ENCODE results near the gene TMPRSS4.

TMPRSS4 gene, protein sequence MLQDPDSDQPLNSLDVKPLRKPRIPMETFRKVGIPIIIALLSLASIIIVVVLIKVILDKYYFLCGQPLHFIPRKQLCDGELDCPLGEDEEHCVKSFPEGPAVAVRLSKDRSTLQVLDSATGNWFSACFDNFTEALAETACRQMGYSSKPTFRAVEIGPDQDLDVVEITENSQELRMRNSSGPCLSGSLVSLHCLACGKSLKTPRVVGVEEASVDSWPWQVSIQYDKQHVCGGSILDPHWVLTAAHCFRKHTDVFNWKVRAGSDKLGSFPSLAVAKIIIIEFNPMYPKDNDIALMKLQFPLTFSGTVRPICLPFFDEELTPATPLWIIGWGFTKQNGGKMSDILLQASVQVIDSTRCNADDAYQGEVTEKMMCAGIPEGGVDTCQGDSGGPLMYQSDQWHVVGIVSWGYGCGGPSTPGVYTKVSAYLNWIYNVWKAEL

DNA sequence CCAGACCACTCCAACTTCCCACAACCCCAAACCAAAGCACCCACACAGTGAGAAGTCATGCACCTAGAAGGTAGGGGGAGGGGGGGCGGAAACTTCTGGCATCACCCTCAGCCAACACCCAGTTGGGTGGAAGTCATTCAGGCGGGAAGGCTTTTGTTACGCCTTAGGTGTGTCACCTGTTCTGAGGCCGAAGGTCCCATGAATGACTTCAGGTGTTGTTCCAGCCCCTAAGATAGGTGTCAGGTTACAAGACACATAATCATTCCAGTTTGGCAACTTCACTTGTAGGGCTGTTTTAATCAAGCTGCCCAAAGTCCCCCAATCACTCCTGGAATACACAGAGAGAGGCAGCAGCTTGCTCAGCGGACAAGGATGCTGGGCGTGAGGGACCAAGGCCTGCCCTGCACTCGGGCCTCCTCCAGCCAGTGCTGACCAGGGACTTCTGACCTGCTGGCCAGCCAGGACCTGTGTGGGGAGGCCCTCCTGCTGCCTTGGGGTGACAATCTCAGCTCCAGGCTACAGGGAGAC, at the start of gene TMPRSS4:
TSS of gene TMPRSS4 (plus strand) at position 325 of the 528 bp plus-strand sequence. CDS start 225 bp downstream, outside the sequence.
- no peak for DNase-seq

DNA sequence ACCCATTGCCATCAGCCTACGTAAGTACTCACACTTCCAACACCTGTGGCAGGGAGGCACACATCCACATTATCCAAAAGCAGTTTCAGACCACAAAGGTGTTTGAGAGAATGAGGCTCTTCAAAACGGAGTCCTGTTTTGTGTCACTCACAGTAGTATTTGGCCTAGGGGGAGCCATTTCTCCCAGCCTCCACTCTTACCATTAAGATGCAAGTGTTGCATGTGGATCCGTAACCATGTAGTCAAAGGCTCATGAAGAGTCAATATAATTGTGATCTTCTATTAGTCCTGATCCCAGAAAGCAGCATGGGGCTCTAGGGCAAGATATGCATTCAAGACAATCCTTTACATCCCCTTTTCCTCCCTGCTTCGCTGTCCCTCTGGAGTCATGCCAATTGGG, 49.2 kb upstream of the TMPRSS4 start:
- no peak for DNase-seq

DNA sequence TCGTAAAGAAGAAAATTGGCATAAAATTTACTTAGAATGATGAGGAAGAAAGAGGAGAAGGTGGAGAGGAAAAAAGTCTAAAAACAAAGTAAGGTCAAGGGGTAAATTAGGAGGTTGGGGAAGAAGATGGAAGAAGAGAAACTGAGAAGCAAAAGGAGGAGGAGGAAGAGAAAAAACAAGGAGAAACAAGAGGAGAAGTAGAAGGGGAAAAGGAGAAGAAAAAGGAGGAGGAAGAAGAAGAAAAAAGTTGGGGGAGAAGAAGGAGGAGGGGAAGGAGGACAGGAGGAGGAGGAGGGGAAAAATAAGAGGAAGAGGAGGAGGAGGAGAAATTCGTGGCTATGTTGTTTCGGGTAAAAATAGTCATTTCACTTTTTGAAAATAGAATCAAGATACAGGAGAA, 48.3 kb upstream of the TMPRSS4 start:
- no peak for DNase-seq

DNA sequence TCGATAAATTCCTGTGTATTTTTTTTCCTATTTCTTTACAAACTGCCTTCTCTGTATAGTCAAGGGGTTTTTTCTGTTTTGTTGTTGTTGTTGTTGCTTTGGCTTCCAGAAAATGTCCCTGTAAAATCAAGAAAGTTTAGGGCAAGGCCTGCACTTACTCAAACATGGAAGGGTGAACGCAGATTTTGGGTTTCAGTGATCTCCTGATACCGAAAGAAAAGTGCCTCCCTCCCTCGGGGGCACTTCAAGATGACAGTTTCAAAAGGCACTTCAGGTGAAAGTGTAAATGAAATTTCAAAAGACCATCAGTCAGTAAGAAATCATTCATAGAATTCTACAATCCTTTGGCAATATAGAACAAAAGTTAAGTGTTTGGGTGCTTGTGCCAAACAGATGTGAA, 43.4 kb upstream of the TMPRSS4 start:
- no peak for DNase-seq

DNA sequence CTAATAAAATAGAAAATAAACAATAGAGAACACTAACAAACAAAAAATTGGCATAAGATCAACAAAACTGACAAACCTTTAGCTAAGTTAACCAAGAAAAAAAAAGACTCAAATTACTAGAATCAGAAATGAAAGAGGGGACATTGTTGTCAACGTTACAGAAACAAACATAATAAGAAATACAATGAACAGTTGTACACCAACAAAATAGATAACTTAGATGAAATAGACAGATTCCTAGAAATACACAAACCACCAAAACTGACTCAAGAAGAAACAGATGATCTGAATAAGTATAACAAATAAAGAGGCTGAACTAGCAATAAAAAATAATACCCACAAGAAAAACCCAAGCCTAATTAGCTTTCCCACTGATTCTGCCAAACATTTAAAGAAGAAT, 34.7 kb upstream of the TMPRSS4 start:
- no peak for DNase-seq

DNA sequence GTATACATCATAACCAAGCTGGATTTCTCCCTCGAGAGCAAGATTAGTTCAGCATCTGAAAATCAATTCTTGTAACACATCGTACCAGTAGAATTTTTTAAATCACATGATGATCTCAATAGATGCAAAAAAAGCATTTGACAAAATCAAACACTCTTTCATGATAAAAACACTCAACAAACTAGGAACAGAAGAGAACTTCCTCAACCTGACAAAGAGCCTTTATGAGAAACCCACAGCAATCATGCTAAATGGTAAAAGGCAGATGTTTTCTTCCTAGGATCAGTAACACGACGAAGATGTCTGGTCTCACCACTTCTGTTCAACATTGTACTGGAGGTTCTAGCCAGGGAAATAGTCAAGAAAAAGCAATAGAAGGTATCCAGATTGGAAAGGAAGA, 34.1 kb upstream of the TMPRSS4 start:
- DNase-seq = no peak

DNA sequence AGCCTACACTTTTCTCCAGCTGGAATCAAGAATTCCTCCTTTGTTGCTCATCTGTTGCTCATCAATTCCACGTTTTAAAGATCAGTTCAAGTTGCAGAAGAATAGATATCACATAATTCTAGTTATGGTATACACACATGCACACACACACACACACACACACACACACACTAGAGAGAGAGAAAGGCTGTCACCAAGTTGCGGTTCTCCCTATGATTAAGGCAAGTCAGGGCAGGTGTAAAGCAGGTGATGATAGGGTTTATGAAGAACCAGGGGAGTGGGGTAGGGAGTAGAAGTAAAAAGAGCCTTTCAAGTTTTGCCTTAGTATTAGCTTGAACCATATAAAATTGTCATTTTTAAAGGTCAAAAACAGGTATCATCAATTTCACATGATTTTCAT, 31.7 kb upstream of the TMPRSS4 start:
- no peak for DNase-seq

DNA sequence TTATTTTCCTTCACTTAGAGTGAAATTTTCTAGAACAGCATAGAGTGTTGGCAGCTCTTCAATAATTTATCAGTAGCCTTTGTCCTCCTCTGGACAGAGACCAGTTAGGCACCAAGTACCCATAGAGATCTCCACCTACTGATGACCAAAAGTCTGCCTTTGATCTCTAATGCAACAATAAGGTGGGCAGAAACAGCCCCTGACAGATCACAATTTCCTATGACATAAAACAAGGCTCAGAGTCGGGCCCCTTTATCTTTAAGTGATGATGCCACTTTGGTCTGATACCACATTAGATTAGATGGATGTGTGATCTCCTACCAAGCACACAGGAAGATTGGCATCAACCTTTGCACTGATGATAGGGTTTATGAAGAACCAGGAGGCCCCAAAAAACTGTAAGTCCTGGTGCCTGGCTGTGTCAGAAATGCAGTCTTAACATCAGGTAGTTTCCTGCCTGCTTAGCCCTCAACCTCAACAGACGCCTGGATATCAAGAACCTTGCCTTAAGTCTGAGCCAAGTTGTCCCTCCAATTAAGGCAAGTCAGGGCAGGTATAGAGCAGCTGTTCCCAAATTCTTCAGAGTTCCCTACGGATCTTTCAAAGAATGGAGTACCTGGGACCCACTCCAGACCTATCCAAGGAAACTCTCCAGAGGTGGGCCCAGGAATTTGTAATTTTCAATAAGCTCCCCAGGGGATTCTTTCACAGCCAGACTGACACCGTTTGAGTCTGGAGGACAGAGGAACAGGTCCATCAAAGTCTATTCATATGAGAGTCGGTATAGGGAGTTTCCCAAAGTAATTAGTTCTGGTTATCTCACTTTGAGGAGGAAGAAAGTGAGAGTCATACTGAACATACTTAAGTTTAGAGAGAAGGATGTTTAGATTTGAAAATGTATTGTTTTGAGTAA, 30.6 kb upstream of the TMPRSS4 start:
- peak; percentile 19 for DNase-seq

DNA sequence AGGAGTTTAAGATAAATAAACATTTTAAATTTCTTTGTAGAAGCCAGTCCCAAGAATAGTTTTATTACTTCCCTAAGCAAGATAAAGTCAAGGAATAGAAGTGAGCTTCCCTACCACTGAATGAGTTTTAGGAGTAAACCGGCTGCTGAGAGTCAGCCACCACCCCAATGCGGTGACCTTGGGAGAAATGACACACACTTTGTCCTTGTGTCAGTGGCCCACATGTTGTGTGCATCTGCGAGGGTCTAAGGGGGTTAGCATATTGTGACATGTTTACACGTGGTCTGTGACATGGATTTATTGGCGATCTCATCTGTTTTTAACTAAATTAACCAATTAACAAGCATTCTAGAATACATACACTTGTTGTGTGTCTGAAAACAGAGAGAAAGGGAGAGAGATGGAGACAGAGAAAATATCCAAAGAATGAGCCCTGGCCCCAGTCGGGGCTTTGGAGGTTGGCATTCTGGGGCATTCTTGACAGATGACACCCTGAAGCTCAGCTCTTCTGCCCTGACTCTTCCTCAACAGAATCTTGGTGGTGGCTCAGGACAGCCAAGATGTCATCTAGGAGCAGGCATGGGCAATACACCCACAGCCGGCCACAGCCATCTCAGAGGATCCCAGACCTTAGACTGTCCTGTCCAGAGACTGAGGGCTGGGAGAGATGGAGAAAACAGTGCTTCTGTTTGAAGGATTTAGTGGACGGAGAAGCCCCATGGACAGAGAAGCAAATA, 29.7 kb upstream of the TMPRSS4 start:
- no peak for DNase-seq

DNA sequence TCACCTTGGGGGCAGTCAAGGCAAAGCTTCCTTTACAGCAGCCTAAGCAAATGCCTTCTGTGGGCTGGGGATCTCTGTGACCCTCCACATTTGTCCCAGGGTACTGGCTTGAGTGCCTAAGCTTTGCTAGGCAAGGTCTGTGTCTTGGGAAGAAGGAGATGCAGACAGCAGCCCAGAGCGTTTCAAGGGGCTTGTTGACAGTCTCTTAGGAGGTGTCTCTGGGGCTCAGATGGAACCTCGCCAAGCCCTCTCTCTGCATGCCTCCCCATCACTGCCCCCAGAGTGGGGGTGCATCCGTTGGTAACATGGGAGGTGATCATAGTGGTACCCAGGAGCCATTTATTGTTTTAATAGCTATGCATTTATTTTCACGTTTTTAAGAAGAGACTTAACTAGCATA, 29.1 kb upstream of the TMPRSS4 start:
- no peak for DNase-seq

DNA sequence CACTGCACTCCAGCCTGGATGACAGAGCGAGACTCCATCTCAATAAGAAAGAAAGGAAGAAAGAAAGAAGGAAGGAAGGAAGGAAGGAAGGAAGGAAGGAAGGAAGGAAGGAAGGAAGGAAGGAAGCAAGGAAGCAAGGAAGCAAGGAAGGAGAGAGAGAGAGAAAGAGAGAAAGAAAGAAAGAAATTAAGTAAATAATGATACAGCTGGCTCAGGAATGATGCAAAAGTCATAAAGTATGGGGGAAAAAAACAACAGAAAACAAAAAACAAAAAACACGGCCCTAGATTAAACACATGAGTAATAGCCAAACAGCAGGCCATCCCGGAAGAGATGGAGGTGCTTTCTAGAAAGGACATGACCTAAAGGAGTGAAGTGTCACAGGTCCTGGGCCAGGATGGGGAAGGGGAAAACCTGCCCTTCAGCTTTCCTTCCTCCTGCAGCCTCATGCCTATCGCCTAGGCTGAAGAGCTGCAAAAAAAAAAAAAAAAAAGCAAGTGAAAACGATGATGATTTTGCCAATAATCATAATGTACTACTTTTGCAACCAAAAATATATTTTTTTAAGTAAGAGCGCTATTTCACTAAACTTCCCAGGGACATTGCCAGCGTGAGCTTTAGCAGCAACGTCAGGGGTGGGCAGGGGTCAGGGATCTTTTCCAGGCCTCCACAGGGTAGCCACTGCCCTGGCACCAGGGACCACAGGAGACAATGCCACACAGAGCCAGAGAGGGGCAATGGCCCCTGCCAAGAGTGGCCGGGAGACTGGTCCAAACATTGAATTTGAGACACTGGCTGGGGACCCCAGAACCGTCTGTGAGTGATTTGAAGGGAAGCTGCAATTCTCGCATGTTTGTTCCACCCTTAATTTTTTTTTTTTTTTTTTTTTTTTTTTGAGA, 28.2 kb upstream of the TMPRSS4 start:
- DNase-seq = no peak

DNA sequence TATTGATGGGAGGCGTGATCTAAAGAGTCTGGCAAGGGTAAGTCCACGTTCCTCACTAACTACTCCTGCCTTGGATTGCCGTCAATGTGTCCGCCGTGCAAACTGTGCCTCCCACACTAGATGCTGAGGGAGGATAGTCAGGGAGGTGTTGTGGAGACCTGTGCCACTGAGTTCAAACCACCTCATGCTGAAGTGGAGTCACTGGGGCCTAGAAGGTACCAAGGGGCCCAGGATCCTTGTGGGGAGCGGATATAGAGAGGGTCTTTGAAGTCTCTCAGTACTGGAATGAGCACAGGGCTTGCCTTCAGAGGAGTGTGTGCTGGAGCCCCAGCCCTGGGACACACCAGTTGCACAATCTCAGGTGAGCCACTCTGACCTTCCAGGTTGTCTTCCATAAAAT, 27.1 kb upstream of the TMPRSS4 start:
- no peak for DNase-seq

DNA sequence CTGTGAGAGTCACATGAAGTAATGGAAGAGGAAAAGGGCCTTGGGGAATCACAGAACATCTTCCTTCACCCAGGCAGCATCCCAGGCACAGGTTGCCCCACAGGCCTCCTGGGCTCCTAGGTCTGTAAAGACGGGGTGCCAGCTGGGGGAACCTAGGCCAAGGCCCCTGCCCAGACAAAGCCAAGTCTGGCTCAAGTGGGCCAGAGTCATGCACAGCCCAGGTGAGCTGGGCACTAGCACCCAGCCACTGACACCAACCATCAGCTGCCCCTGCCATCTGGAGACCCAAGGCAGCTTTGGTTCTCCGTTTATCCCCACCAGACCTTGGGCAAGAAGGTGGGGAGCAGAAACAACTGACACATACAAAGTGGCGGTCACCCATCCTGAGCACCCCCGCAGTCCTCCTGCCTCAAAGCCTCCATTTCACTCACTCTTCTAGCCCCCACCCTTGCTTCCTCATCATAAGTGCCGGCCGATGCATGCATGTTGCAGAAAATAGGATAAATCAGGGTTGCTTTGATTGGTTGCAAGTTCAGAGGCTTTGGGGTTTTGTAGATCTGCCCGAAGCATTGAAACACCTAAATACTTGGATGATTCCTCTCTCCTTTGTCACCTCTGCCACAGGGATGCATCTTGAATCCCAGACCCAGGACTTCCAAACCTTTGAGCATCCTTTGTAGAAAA, 26.5 kb upstream of the TMPRSS4 start:
- DNase-seq = no peak

DNA sequence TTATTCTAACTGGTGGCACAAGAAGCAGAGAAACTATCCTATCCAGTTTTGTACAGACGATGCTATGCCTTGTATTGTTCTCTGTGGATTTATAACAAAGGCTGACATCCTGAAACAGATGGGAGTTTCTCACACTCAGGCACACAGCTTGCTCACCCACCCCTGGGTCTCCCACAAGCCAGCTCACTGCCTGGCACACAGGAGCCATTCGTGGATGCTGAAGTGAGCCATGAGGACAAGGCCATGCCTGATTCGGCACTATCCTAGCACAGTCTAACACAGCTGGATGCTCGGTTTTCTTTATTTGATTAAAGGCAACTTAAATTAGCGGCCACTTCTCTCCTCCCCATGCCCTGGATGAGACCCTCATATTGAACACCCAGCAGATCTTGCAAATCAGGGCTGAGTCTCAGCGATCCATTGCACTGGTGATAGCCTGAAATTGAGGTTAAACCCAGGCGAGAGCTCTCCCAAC, 25.7 kb upstream of the TMPRSS4 start:
- no peak for DNase-seq

DNA sequence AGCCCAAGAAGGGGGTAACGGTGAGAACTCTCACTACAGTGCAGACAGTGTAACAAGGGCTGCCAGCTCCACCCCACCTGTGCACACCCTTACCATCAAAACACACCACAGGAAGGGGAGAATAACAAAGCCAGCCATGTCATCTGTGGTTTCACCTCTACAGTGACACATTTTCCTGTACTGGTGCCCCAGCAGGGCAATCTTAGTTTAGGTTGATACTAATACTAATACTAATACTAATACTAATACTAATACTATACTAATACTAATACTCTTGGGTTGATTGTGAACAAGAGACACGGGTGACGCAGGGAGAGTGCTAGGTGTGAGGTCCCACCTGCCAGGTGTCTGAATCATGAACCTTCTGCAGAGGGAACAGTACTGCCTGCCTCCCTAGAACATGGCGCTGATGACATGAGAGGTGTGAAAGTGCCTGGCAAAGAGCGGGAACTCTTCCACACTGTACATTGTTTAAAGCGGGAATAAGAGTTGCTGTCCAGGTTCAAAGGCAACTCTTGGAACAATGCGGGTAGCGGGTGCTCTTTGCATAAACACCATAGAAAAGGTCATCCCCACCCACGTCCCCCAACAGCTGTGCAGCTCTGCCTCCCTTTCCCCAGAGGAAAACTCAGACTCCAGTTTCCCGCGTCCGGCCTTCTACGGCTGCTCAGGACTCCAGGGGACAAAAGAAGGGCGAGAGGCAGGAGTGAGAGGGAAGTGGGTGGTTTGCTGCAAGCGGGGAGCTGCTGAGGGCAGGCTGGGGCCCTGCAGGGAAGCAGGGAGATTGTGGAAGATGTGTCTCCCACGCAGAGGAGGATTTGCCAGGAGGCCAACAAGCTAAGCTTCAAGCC, 25.0 kb upstream of the TMPRSS4 start:
- no peak for DNase-seq

DNA sequence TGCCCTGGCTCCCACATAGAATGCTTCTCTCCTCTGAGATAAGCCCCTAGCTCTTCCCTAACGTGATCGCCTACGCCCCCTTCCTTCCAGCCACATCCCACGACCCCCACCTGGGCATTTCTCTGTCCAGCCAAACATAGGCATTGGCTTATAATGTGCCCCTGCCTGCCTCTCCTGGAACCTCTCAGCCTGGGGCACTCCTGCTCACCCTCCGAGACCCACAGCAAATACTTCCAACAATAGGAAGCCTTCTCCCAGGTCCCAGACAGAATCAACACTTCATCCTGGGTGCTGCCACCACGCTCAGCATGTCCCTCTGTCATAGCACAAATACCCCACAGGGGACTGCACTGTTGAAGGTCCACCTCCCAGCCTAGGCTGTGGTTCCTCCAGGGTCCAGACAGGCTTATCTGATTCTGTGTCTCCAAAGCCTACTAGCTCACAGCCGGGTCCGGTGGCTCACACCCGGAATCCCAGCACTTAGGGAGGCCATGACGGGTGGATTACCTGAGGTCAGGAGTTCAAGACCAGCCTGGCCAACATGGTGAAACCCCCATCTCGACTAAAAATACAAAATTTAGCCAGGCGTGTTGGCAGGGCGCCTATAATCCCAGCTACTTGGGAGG, 24.2 kb upstream of the TMPRSS4 start:
- DNase-seq = no peak

DNA sequence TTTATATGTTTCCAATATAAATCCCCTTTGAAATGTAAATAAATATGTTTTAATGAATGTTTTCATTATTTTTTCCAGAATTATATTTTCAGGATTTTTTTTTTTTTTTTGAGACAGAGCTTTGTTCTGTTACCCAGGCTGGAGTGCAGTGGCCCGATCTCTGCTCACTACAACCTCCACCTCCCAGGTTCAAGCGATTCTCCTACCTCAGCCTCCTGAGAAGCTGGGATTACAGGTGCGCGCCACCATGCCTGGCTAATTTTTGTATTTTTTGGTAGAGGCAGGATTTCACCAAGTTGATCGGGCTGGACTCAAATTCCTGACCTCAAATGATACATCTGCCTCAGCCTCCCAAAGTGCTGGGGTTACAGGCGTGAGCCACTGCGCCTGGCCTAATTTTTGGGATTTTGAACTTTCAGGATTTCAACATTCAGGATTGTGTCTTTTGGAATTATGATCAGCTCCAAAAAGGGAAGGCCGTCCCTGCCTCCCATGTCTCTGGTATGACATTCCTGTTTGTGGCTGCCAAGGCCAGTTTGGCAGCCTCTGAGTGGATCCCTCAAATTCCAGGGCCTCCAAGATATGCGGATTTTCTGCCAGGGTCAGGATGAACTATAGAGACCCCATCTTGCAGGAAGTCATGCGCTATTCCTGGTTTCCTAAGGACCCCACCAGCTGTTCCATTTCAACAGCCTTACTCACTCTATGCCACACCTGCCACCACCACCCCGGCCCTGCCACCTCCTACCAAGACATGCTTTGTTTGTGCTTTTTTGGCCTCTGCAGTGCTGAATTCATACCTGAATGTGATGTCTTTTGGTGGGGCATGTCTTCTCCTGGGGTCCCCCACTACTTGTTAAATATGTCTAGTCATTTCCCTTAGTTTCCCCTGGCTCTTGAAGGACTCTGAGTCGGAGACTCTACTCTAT, 21.9 kb upstream of the TMPRSS4 start:
- DNase-seq = no peak

DNA sequence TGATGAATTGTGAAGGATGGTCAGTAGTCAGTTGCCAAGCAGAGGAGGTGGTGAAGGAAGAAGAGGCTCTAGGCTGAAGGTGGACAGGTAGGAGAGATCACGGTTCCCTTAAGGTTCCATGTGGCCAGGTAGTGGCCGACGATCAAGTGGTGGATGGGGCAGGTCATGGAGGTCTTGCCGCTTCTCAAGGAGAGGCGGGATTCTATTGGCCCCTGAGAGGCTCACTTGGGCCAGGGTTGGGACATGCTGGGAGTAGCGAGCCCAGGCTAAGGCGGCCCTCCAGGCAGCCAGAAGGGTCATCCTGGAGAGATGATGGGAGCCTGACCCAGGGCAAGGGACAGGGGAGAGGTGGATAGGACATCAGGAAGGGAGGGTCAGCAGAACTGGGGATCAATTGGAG, 20.9 kb upstream of the TMPRSS4 start:
- DNase-seq = no peak
